Neural progenitor cell (in vitro differentiated cells): ENCODE results near the gene FOXD4L3. TPM values are rescaled to one million over a fixed set of nuclear protein-coding genes. Genes with fewer than 3 reads are reported as not detected.
"Not testable (repeated sequence)": the region's sequence is repeated elsewhere in the genome, so short reads cannot be mapped to it uniquely, and the experiment has no call there.

Experiments used
- DNase-seq: peaks from one replicate; pipeline ENCODE4 v3.0.0-alpha.2; 2016; ENCODE audit warnings: low spot score
- H2AFZ ChIP-seq: fragments of 200-600 bp; sonication (generic); replicated peaks from 2 replicates; pipeline ENCODE4 v1.6.1; 2016; ENCODE audit warnings: antibody characterized with exemption
- H3F3A ChIP-seq: fragments of 200-600 bp; sonication (generic); 2 replicates; pipeline ENCODE4 v1.6.1; 2016; ENCODE audit warnings: antibody characterized with exemption, low read depth
- H3K27ac ChIP-seq: fragments of 200-600 bp; sonication (generic); 2 replicates; pipeline ENCODE4 v1.5.1; 2016; ENCODE audit warnings: mild to moderate bottlenecking
- H3K27me3 ChIP-seq: fragments of 200-600 bp; sonication (generic); 2 replicates; pipeline ENCODE4 v1.6.1; 2016; ENCODE audit warnings: mild to moderate bottlenecking, moderate library complexity
- H3K36me3 ChIP-seq: fragments of 200-600 bp; sonication (generic); 2 replicates; pipeline ENCODE4 v1.5.1; 2016
- H3K4me1 ChIP-seq: fragments of 200-600 bp; sonication (generic); 2 replicates; pipeline ENCODE4 v1.6.1; 2016; ENCODE audit warnings: mixed run types
- H3K4me2 ChIP-seq: fragments of 200-600 bp; sonication (generic); 2 replicates; pipeline ENCODE4 v1.6.1; 2016
- H3K4me3 ChIP-seq: fragments of 200-600 bp; sonication (generic); 2 replicates; pipeline ENCODE4 v1.5.1; 2016
- H3K79me2 ChIP-seq: fragments of 200-600 bp; sonication (generic); 2 replicates; pipeline ENCODE4 v1.6.1; 2016; ENCODE audit warnings: low read depth
- H3K9ac ChIP-seq: fragments of 200-600 bp; sonication (generic); 2 replicates; pipeline ENCODE4 v1.6.1; 2016
- H3K9me3 ChIP-seq: fragments of 200-600 bp; sonication (generic); 2 replicates; pipeline ENCODE4 v1.5.1; 2016; ENCODE audit warnings: low read depth
- H4K20me1 ChIP-seq: fragments of 200-600 bp; sonication (generic); 2 replicates; pipeline ENCODE4 v1.6.1; 2016; ENCODE audit warnings: low read depth
- H3K27ac Mint-ChIP-seq: 3 replicates; pipeline ENCODE4 v1.8.0; 2021; ENCODE audit warnings: mixed read lengths
- H3K27me3 Mint-ChIP-seq: 2 replicates; pipeline ENCODE4 v1.8.0; 2022; ENCODE audit warnings: low read depth, mild to moderate bottlenecking, inconsistent platforms, moderate library complexity, mixed read lengths; ENCODE audit not compliant: insufficient read depth
- H3K36me3 Mint-ChIP-seq: 3 replicates; pipeline ENCODE4 v1.8.0; 2021; ENCODE audit warnings: mixed read lengths
- H3K4me1 Mint-ChIP-seq: 3 replicates; pipeline ENCODE4 v1.8.0; 2021; ENCODE audit warnings: mixed read lengths
- H3K4me3 Mint-ChIP-seq: 3 replicates; pipeline ENCODE4 v1.8.0; 2021; ENCODE audit warnings: mild to moderate bottlenecking, moderate library complexity, mixed read lengths
- H3K9me3 Mint-ChIP-seq: 3 replicates; pipeline ENCODE4 v1.8.0; 2020; ENCODE audit warnings: mixed read lengths
- EZH2 ChIP-seq: fragments of 200-600 bp; sonication (generic); IDR thresholded peaks from 2 replicates; pipeline ENCODE4 v1.6.1; 2017; ENCODE audit warnings: antibody characterized with exemption, mild to moderate bottlenecking, moderate library complexity
- EZH2phosphoT487 ChIP-seq: fragments of 200-600 bp; sonication (generic); IDR thresholded peaks from 2 replicates; pipeline ENCODE4 v1.6.1; 2017; ENCODE audit warnings: antibody characterized with exemption
- total RNA-seq: library from RNA; depleted of rRNA; stranded (reverse); fragments of >200 nt; gene quantifications from 2 replicates; pipeline ENCODE4 v1.2.3, GENCODE V29; 2015; ENCODE audit warnings: low replicate concordance

Gene FOXD4L3
- total RNA-seq = not detected in 2 replicates

DNA sequence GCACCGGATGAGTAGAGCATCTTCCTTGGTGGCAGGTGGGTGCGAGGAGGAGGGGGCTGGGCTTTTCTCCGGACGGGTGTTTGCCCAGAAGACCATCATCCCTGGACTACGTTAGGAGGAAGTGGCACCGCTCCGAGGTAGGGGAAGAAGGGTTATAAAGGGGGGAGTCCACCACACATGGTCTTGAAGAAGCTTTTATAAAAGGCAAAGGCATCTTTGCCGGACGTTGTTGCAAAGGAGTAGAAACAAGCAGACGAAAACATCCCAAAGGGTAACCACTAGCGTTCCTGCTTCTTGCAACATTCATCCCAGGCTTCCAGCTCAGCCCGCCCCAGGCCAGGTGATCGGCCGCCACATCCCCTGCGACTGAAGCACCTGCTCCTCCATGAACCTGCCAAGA is at the start of gene FOXD4L3:
FOXD4L3 (plus strand) TSS at position 301 of the 400 bp plus-strand sequence; CDS start at position 386, 85 bp downstream.
- H3K9ac ChIP-seq, H3K4me3 Mint-ChIP-seq, H3K9me3 ChIP-seq, H3F3A ChIP-seq, DNase-seq, H4K20me1 ChIP-seq, H3K4me3 ChIP-seq, H3K27me3 Mint-ChIP-seq, H3K4me1 Mint-ChIP-seq, H3K36me3 ChIP-seq, H3K4me1 ChIP-seq, H3K27ac Mint-ChIP-seq, H3K4me2 ChIP-seq, H2AFZ ChIP-seq, H3K36me3 Mint-ChIP-seq, H3K27ac ChIP-seq, H3K9me3 Mint-ChIP-seq, H3K79me2 ChIP-seq: not testable (repeated sequence)
- peaks cover 26% of the 10 kb centered on the region for H3K27me3 ChIP-seq

DNA sequence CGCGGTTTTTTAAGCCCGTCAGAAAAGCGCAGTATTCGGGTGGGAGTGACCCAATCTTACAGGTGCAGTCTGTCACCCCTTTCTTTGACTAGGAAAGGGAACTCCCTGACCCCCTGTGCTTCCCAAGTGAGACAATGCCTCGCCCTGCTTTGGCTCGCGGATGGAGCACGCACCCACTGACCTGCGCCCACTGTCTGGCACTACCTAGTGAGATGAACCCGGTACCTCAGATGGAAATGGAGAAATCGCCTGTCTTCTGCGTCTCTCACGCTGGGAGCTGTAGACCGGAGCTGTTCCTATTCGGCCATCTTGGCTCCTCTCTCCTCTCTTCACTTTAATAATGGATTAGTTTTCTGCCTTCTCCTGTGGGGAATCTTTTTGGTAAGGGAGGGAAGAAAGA is 21.6 kb upstream of the FOXD4L3 start:
- H3K9ac ChIP-seq, H3K27ac Mint-ChIP-seq, H3K36me3 Mint-ChIP-seq, H2AFZ ChIP-seq, H3K27ac ChIP-seq, H3K4me1 ChIP-seq, H4K20me1 ChIP-seq, H3K27me3 ChIP-seq, H3F3A ChIP-seq, H3K4me2 ChIP-seq, H3K9me3 Mint-ChIP-seq, H3K9me3 ChIP-seq, H3K79me2 ChIP-seq, H3K4me1 Mint-ChIP-seq, H3K4me3 Mint-ChIP-seq, H3K36me3 ChIP-seq, H3K27me3 Mint-ChIP-seq, H3K4me3 ChIP-seq, DNase-seq: not testable (repeated sequence)

DNA sequence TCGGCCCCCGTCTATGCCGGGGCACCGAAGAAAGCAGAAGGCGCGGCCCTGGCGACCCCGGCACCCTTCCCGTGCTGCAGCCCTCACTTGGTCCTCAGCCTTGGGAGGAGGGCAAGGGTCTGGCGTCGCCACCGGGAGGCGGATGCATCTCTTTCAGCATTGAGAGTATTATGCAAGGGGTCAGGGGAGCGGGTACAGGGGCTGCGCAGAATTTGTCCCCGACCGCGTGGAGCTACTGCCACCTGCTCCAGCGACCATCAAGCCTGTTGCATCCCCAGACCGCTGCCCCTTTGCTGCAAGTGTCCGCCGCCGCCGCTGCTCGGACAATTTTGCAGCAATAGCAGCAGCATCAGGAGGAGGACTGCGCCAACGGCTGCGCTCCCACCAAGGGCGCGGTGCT is 1.1 kb downstream of the FOXD4L3 start:
- not testable (repeated sequence) for H3K27me3 Mint-ChIP-seq, H4K20me1 ChIP-seq, H3K4me2 ChIP-seq, H3K79me2 ChIP-seq, H3K9me3 Mint-ChIP-seq, H3K4me3 Mint-ChIP-seq, H3F3A ChIP-seq, H3K4me1 Mint-ChIP-seq, H3K27ac ChIP-seq, H3K9me3 ChIP-seq, DNase-seq, H3K36me3 Mint-ChIP-seq, H3K36me3 ChIP-seq, H2AFZ ChIP-seq, H3K27ac Mint-ChIP-seq, H3K9ac ChIP-seq, H3K4me3 ChIP-seq, H3K4me1 ChIP-seq
- TF ChIP-seq EZH2phosphoT487 = peak; percentile 56
- TF ChIP-seq EZH2 = peak; percentile 56
- peaks cover 30% of the 10 kb centered on the region for H3K27me3 ChIP-seq

DNA sequence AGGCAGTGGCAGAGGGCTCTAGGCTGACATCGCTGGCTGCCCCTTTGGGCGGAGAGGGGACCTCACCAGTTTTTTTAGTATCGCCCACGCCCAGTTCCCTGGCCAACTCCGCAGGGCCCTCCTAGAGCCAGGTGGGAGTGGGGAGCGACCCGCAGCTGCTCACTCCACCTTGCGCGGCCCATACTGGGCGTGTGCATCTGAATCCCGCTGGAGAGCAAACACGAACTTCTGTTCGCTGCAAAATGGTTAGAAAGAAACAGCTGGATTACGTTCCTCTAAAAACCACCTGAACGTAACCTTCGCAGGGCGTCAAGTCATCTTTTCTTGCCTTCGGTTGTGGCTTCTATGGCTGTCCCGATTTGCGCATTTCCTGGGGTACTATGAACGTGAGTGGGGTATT is 1.5 kb downstream of the FOXD4L3 start:
- not testable (repeated sequence) for H3K4me3 Mint-ChIP-seq, H3K79me2 ChIP-seq, H3K27ac ChIP-seq, H3K4me3 ChIP-seq, H3K4me1 Mint-ChIP-seq, H3K27ac Mint-ChIP-seq, H3K4me2 ChIP-seq, H3K36me3 Mint-ChIP-seq, DNase-seq, H4K20me1 ChIP-seq, H3K36me3 ChIP-seq, H3K4me1 ChIP-seq, H3K9me3 Mint-ChIP-seq, H3F3A ChIP-seq, H3K27me3 Mint-ChIP-seq, H3K9ac ChIP-seq, H3K9me3 ChIP-seq, H2AFZ ChIP-seq
- peaks cover 30% of the 10 kb centered on the region for H3K27me3 ChIP-seq

DNA sequence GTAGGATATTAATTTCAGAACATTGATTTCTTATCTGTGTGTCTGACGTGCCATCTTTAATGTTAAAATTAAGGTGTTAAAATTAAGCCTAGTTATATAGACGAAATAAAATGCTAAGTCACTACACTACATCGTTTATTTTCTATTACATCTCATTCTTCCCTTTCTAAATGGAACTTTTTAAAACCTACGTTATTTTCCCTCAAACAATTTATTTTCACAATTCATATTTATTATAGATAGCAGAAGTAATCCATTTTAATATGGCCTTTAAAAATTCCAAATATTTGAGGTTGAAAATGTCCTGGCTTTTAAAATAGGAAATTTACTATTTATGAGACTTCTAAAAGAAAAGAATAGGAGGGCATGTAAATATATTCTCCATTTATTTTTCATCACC is 2.1 kb downstream of the FOXD4L3 start:
- not testable (repeated sequence) for H4K20me1 ChIP-seq, H3K27ac ChIP-seq, H3K27me3 Mint-ChIP-seq, H3K4me3 ChIP-seq, H3K79me2 ChIP-seq, H3F3A ChIP-seq, H3K4me3 Mint-ChIP-seq, H3K4me1 ChIP-seq, H2AFZ ChIP-seq, H3K36me3 Mint-ChIP-seq, DNase-seq, H3K36me3 ChIP-seq, H3K9me3 Mint-ChIP-seq, H3K9ac ChIP-seq, H3K4me2 ChIP-seq, H3K9me3 ChIP-seq, H3K27ac Mint-ChIP-seq, H3K4me1 Mint-ChIP-seq
- peak; percentile 57 for TF ChIP-seq EZH2phosphoT487
- peaks cover 30% of the 10 kb centered on the region for H3K27me3 ChIP-seq

DNA sequence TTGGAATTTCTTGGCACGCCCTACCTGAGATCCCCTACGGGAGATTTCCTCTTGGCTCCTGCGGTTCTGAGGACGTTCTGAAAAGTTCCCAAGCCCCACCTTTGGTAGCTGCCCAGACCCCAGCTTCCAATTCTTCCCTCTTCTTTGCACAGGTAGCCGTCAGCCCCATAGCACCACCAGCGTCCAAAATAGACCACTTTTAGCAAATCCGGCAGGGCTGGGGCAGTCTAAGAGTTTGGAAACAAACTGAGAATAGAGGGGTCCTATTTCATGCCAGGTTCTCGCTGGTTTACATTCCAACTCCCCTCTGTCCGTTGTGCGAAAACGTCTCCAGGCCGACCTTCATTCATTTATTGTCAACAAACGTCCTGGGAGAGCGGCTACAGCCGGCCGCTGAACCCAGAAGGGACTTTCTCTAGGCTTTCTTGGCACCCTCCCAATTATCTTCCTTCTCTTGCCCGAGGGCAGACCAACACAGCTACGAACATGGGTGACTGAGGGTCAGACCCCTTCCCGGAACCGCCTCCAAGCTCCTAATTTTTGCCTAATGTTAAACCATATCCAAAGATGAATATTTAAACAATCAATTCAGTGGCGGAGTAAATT is 3.1 kb downstream of the FOXD4L3 start:
- not testable (repeated sequence) for H3K4me3 Mint-ChIP-seq, H3K36me3 Mint-ChIP-seq, H3K27ac ChIP-seq

More for the DNA sequence above, 3.1 kb downstream of the FOXD4L3 start:
- H3K36me3 ChIP-seq, H3K9me3 ChIP-seq, H3K4me2 ChIP-seq, DNase-seq, H2AFZ ChIP-seq, H3K4me3 ChIP-seq, H3F3A ChIP-seq, H3K4me1 Mint-ChIP-seq, H3K4me1 ChIP-seq, H4K20me1 ChIP-seq, H3K27me3 Mint-ChIP-seq, H3K9me3 Mint-ChIP-seq, H3K9ac ChIP-seq, H3K79me2 ChIP-seq, H3K27ac Mint-ChIP-seq: not testable (repeated sequence)
- H3K27me3 ChIP-seq = peaks cover 30% of the 10 kb centered on the region
